SKM-1 (cell line): ENCODE data around the gene ERC2.

Source experiments
- DNase-seq: peaks from one replicate; lab custom pipeline; 2025; ENCODE audit not compliant: unreplicated experiment; lab: John Stamatoyannopoulos, UW

The ERC2 gene

GRCh38 chr3:55658690-55659562, 809.3 kb downstream of the ERC2 start:
- no peak for DNase-seq

GRCh38 chr3:55658270-55658669, 810.0 kb downstream of the ERC2 start:
- no peak for DNase-seq

GRCh38 chr3:55655544-55655943, 812.7 kb downstream of the ERC2 start:
- no peak for DNase-seq

GRCh38 chr3:55654123-55654760, 814.0 kb downstream of the ERC2 start:
- no peak for DNase-seq

DNA sequence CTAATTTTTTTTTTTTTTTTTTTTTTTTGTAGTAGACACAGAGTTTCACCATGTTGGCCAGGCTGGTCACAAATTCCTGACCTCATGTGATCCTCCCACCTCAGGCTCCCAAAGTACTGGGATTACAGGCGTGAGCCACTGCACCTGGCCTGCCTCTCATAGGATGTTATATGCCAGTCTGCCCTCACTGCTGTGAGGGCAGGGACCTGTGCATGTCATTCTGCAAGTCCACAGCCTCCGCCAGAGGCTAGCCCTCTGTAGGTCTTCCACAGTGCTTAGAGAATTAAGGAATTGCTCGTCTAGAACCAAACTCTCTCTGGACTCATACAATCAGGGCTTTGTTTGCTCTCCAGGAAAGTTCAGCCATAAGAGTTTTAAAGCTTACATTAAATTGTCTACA, 817.3 kb downstream of the ERC2 start:
- DNase-seq = no peak

DNA sequence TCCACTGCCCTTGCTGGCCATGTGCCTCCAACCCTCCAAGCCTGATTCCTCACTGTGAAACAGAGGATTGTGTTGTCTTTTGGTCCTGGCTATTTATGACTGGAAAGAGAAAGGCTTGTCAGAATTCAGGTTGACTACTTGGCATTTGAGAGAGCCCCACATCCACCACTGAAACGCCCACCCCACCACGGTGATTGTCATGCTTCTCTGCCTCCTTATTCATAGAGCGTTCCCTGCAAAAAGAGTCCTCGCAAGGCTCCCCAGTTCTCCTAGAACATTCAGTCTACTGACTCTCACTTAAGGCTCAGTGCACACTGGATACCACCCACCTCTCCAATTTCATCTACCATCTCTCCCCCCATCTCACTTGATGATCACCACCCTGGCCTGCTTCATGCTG, 818.3 kb downstream of the ERC2 start:
- no peak for DNase-seq

GRCh38 chr3:55649554-55649953, 818.7 kb downstream of the ERC2 start:
- no peak for DNase-seq

GRCh38 chr3:55648591-55649318, 819.5 kb downstream of the ERC2 start:
- no peak for DNase-seq

- DNase-seq = no peak
These were observed 820.6 kb downstream of the ERC2 start for GRCh38 chr3:55647670-55648069.

- DNase-seq = no peak
These were observed 821.2 kb downstream of the ERC2 start for GRCh38 chr3:55647063-55647462.

DNA sequence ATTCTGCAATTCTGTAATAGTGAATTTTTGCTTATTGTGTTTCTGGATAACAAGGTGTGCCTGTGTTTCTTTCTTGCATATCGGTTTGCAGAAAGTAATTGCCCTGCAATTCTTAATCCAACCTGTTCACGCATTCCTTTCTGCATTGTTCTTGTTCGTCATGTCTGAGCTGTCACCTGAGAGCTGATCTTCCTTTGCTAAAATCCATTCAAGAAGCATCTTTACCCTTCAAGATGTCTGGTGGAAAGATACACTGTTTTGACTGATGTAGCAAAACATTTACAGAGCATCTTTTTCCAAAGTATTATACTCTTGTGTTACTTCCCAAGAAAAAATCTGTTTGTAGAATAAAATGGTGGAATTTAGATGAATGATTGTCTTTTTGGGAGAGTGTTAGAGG, 822.1 kb downstream of the ERC2 start:
- DNase-seq = no peak

DNA sequence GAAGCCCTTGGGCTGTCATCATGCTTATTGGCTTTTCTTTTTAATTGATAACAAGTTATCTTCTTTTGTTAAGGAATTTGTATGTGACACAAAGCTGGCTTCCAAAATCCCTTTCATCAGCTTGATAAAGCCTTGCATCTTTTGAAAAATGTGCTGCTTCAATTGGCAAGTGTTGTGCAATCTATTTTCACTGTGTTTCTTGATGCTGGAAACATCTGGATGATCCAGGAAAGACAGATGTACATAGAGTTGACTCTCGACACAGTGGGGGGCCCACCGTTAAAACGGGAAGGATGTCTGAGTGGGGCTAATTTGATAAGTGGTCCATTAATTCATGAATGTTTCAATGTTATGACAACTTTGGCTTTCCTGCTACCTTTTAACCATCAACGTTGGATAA, 822.8 kb downstream of the ERC2 start:
- DNase-seq = no peak

GRCh38 chr3:55643283-55643682, 825.0 kb downstream of the ERC2 start:
- DNase-seq = no peak

- DNase-seq = no peak
These were observed 826.3 kb downstream of the ERC2 start for GRCh38 chr3:55641964-55642363.

GRCh38 chr3:55639896-55640765, 828.1 kb downstream of the ERC2 start:
- DNase-seq = no peak

DNA sequence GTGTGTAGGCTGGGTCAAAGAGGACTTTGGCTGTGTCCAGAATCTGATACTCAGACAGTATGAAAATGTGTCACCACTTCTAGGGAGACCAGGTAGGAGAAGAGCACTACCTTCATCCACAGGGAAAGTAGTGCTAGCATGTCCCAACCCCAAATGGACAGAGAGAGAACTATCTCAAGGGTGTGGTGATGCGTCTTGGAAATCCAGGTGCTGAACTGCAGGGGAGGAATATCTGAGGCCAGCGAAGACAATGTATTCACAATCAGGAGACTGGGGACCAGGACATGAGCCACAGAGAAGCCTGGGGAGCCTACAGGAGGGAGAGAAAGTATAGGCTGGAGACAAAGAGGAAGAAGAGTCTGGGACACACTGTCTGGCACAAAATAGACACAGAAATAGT, 829.1 kb downstream of the ERC2 start:
- no peak for DNase-seq

- DNase-seq = no peak
These were observed 830.2 kb downstream of the ERC2 start for GRCh38 chr3:55637906-55638638.

DNA sequence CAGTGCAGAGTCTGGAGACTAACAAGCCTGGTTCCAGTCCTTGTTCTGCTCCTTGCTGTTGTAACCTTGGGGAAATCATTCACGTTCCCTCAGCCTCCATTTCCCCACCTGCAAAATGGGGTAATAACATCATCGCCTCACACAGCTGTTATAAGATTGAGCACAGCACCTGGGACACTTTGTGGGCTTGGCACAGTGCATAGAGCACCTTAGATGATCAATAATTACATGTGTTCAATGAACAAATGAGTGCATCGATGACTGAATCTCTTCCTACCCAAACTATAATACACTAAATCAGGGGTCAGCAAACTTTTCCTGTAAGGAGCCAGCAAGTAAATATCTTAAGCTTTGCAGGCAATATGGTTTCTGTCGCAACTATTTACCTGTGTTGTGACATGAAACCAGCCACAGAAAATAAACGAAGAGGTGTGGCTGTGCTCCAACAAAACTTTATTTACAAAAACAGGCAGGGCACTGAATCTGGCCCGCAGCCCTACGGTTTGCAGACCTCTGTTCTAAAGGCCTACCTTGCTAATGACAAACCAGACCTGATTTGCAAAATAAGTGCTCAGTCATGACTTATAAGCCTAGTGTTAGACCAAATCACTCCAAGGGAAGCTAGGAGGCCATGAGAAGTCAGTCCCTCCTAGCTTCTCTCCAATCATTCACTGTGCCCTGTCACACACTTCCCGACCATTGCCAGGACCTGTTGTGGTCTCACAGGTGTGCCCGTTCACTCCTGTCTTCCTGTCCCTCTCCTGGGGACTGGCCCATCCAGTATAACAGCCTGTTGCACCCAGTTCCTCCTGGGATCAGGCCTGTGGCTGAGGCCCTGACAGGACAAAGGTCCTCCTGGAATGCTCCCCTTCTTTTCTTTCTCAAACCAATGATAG, 831.7 kb downstream of the ERC2 start:
- DNase-seq = no peak

GRCh38 chr3:55634345-55634744, 833.9 kb downstream of the ERC2 start:
- DNase-seq = no peak
